Epithelial cell of proximal tubule (primary cell): ENCODE results near the gene CCNG2. TPM values are rescaled to one million over a fixed set of nuclear protein-coding genes. Genes with fewer than 3 reads are reported as not detected.
A peak's percentile ranks its signal among the peaks of the same experiment; 100 is the strongest.

Experiments used
- DNase-seq: peaks from one replicate; pipeline ENCODE4 v3.0.0-alpha.2; 2011; ENCODE audit warnings: low read depth
- H3K4me3 ChIP-seq: 2 replicates; pipeline ENCODE4 v1.5.1; 2011; ENCODE audit warnings: low read depth, mild to moderate bottlenecking, low read length
- CTCF ChIP-seq: conservative IDR thresholded peaks from 2 replicates; pipeline ENCODE4 v1.5.1; 2012; ENCODE audit warnings: low read depth, mild to moderate bottlenecking, low read length
- total RNA-seq: library from RNA; depleted of rRNA; stranded (reverse); fragments of >200 nt; gene quantifications from 2 replicates; pipeline ENCODE4 v1.2.3, GENCODE V29; 2015

The CCNG2 gene
- total RNA-seq, result 17.7 and 22.1 TPM in 2 replicates

- H3K4me3 ChIP-seq, result peak within 1 kb of the TSS; percentile 94
- no peak for TF ChIP-seq CTCF
- DNase-seq, result no peak
These were observed at the start of gene CCNG2 for GRCh38 chr4:77156912-77157858. TSS of gene CCNG2 (plus strand) at chr4:77157207. CDS start at chr4:77158533, 1,326 bp downstream.

- no peak for TF ChIP-seq CTCF
- no peak overlapping the region for H3K4me3 ChIP-seq
- DNase-seq, result no peak
These were observed 46.3 kb upstream of the CCNG2 start for GRCh38 chr4:77110730-77111129.

GRCh38 chr4:77113069-77113468 lies 43.9 kb upstream of the CCNG2 start:
- DNase-seq, result no peak
- no peak overlapping the region for H3K4me3 ChIP-seq
- no peak for TF ChIP-seq CTCF

- no peak overlapping the region for H3K4me3 ChIP-seq
- no peak for DNase-seq
- no peak for TF ChIP-seq CTCF
These were observed 39.3 kb upstream of the CCNG2 start for GRCh38 chr4:77117721-77118120.

- peak; percentile 49 for TF ChIP-seq CTCF
- DNase-seq, result no peak
- no peak overlapping the region for H3K4me3 ChIP-seq
These were observed 36.0 kb upstream of the CCNG2 start for GRCh38 chr4:77120886-77121508.

GRCh38 chr4:77121736-77122240 lies 35.2 kb upstream of the CCNG2 start:
- DNase-seq, result no peak
- H3K4me3 ChIP-seq, result no peak overlapping the region
- TF ChIP-seq CTCF, result no peak
